HEK293 (cell line): ENCODE measurements around the gene ZNF829.

Experiments used
- ZBTB20 ChIP-seq: fragments of 450-650 bp; formaldehyde crosslinking; IDR thresholded peaks from 2 replicates; pipeline ENCODE4 v1.5.1; 2016; ENCODE audit warnings: missing biosample characterization, missing genetic modification characterization
- ZBTB8A ChIP-seq: fragments of 450-650 bp; formaldehyde crosslinking; IDR thresholded peaks from 2 replicates; pipeline ENCODE4 v1.5.1; 2016; ENCODE audit warnings: missing biosample characterization, missing genetic modification characterization
- ZEB2 ChIP-seq: fragments of 450-650 bp; formaldehyde crosslinking; IDR thresholded peaks from 2 replicates; pipeline ENCODE4 v1.5.1; 2016; ENCODE audit warnings: missing biosample characterization, missing genetic modification characterization
- ZNF10 ChIP-seq: fragments of 450-650 bp; formaldehyde crosslinking; IDR thresholded peaks from 2 replicates; pipeline ENCODE4 v1.5.1; 2017; ENCODE audit warnings: missing biosample characterization, missing genetic modification characterization
- ZNF132 ChIP-seq: fragments of 450-650 bp; formaldehyde crosslinking; IDR thresholded peaks from 2 replicates; pipeline ENCODE4 v1.5.1; 2017; ENCODE audit warnings: missing biosample characterization, missing genetic modification characterization, borderline replicate concordance
- ZNF155 ChIP-seq: fragments of 450-650 bp; formaldehyde crosslinking; IDR thresholded peaks from 2 replicates; pipeline ENCODE4 v1.5.1; 2016; ENCODE audit warnings: missing biosample characterization, missing genetic modification characterization
- ZNF391 ChIP-seq: fragments of 450-650 bp; formaldehyde crosslinking; IDR thresholded peaks from 2 replicates; pipeline ENCODE4 v1.5.1; 2016; ENCODE audit warnings: low read depth, missing biosample characterization, missing genetic modification characterization, borderline replicate concordance
- ZNF510 ChIP-seq: fragments of 450-650 bp; formaldehyde crosslinking; IDR thresholded peaks from 2 replicates; pipeline ENCODE4 v1.5.1; 2018; ENCODE audit warnings: mild to moderate bottlenecking, missing genetic modification characterization, missing biosample characterization; ENCODE audit not compliant: insufficient replicate concordance
- ZNF544 ChIP-seq: fragments of 450-650 bp; formaldehyde crosslinking; IDR thresholded peaks from 2 replicates; pipeline ENCODE4 v1.5.0; 2017; ENCODE audit warnings: missing biosample characterization, missing genetic modification characterization
- ZNF596 ChIP-seq: fragments of 450-650 bp; IDR thresholded peaks from 2 replicates; pipeline ENCODE4 v1.5.0; 2018; ENCODE audit warnings: missing biosample characterization, mild to moderate bottlenecking, missing genetic modification characterization, moderate library complexity
- ZNF660 ChIP-seq: fragments of 450-650 bp; IDR thresholded peaks from 2 replicates; pipeline ENCODE4 v1.5.1; 2018; ENCODE audit warnings: missing biosample characterization, mild to moderate bottlenecking, missing genetic modification characterization
- ZNF677 ChIP-seq: fragments of 450-650 bp; IDR thresholded peaks from 2 replicates; pipeline ENCODE4 v1.5.0; 2018; ENCODE audit warnings: missing biosample characterization, mild to moderate bottlenecking, missing genetic modification characterization, moderate library complexity
- TF ChIP-seq, protein P1 (sequence below): fragments of 450-650 bp; formaldehyde crosslinking; IDR thresholded peaks from 2 replicates; pipeline ENCODE4 v1.5.1; 2016; ENCODE audit warnings: missing biosample characterization, missing genetic modification characterization
- TF ChIP-seq, protein P2 (sequence below): fragments of 450-650 bp; formaldehyde crosslinking; IDR thresholded peaks from 2 replicates; pipeline ENCODE4 v1.5.1; 2016; ENCODE audit warnings: missing biosample characterization, missing genetic modification characterization
- TF ChIP-seq, protein P3 (sequence below): fragments of 450-650 bp; formaldehyde crosslinking; IDR thresholded peaks from 2 replicates; pipeline ENCODE4 v1.5.1; 2016; ENCODE audit warnings: missing biosample characterization, missing genetic modification characterization, low read depth
- TF ChIP-seq, protein P4 (sequence below): fragments of 450-650 bp; formaldehyde crosslinking; IDR thresholded peaks from 2 replicates; pipeline ENCODE4 v1.5.1; 2016; ENCODE audit warnings: missing biosample characterization, missing genetic modification characterization, low read depth
- TF ChIP-seq, protein P5 (sequence below): fragments of 450-650 bp; formaldehyde crosslinking; IDR thresholded peaks from 2 replicates; pipeline ENCODE4 v1.5.0; 2017; ENCODE audit warnings: missing biosample characterization, missing genetic modification characterization, borderline replicate concordance
- TF ChIP-seq, protein P6 (sequence below): fragments of 450-650 bp; formaldehyde crosslinking; IDR thresholded peaks from 2 replicates; pipeline ENCODE4 v1.5.1; 2016; ENCODE audit warnings: missing biosample characterization, missing genetic modification characterization
- TF ChIP-seq, protein P7 (sequence below): fragments of 450-650 bp; formaldehyde crosslinking; IDR thresholded peaks from 2 replicates; pipeline ENCODE4 v1.5.1; 2016; ENCODE audit warnings: missing biosample characterization, missing genetic modification characterization
- TF ChIP-seq, protein P8 (sequence below): fragments of 450-650 bp; formaldehyde crosslinking; IDR thresholded peaks from 2 replicates; pipeline ENCODE4 v1.5.1; 2016; ENCODE audit warnings: missing biosample characterization, missing genetic modification characterization

The ZNF829 gene

DNA sequence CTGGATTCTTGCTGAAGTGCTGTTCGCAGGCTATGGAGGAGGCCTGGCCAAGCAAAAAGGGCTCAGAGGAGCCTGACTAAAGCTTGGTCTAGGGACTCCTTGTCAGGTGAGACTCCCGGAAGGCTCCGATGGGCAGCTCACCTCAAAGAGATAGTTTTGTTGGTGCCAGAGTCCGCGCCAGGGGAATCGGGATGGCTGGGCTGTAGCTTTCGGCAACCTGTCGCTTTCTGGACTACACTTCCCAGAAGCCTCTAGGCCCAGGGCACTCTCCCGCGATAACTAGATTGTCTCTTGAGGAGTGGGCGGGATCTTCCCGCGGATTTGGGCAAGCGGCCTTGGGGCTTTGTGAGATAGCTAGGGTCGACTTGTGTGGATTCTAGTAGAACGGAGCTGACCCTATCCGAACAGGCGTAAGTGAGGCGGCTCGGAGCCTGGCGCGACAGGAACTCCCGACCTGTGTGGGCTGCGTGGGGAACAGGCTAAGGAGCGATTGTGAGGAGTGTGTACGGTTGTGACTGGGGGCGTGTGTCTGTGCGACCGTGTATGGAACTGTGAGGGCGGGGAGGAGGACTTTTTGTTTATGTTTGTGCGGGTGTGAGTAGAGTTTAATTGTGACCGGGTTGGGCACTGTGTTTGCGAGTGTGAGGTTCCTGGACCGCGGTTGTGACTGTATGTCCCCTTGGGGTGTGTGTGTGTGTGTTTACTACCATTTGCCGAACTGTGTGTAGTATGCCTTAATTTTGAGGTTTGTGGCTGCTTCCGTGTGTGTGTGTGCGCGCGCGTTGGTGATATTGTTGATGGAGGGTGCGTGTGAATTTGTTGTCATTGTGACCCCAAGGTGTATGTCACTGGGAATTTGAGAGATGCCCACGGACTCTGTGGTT, 65.3 kb downstream of the ZNF829 start, which contains the start of gene ZNF345 (continued):
- TF ChIP-seq, protein P1, sequence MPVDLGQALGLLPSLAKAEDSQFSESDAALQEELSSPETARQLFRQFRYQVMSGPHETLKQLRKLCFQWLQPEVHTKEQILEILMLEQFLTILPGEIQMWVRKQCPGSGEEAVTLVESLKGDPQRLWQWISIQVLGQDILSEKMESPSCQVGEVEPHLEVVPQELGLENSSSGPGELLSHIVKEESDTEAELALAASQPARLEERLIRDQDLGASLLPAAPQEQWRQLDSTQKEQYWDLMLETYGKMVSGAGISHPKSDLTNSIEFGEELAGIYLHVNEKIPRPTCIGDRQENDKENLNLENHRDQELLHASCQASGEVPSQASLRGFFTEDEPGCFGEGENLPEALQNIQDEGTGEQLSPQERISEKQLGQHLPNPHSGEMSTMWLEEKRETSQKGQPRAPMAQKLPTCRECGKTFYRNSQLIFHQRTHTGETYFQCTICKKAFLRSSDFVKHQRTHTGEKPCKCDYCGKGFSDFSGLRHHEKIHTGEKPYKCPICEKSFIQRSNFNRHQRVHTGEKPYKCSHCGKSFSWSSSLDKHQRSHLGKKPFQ (tag by site-specific recombination): peak; percentile 94
- no peak for TF ChIP-seq ZEB2 (tag by site-specific recombination)
- no peak for TF ChIP-seq ZNF544
- TF ChIP-seq ZNF10 (tag by site-specific recombination): no peak
- TF ChIP-seq, protein P2, sequence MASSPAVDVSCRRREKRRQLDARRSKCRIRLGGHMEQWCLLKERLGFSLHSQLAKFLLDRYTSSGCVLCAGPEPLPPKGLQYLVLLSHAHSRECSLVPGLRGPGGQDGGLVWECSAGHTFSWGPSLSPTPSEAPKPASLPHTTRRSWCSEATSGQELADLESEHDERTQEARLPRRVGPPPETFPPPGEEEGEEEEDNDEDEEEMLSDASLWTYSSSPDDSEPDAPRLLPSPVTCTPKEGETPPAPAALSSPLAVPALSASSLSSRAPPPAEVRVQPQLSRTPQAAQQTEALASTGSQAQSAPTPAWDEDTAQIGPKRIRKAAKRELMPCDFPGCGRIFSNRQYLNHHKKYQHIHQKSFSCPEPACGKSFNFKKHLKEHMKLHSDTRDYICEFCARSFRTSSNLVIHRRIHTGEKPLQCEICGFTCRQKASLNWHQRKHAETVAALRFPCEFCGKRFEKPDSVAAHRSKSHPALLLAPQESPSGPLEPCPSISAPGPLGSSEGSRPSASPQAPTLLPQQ (tag by site-specific recombination): peak; percentile 83
- TF ChIP-seq, protein P3, sequence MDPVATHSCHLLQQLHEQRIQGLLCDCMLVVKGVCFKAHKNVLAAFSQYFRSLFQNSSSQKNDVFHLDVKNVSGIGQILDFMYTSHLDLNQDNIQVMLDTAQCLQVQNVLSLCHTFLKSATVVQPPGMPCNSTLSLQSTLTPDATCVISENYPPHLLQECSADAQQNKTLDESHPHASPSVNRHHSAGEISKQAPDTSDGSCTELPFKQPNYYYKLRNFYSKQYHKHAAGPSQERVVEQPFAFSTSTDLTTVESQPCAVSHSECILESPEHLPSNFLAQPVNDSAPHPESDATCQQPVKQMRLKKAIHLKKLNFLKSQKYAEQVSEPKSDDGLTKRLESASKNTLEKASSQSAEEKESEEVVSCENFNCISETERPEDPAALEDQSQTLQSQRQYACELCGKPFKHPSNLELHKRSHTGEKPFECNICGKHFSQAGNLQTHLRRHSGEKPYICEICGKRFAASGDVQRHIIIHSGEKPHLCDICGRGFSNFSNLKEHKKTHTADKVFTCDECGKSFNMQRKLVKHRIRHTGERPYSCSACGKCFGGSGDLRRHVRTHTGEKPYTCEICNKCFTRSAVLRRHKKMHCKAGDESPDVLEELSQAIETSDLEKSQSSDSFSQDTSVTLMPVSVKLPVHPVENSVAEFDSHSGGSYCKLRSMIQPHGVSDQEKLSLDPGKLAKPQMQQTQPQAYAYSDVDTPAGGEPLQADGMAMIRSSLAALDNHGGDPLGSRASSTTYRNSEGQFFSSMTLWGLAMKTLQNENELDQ (tag by site-specific recombination): no peak; the same call in 1 of the 2 replicates
- peak; percentile 98 for TF ChIP-seq ZBTB20
- no peak for TF ChIP-seq ZNF677 (tag by site-specific recombination)
- TF ChIP-seq, protein P4, sequence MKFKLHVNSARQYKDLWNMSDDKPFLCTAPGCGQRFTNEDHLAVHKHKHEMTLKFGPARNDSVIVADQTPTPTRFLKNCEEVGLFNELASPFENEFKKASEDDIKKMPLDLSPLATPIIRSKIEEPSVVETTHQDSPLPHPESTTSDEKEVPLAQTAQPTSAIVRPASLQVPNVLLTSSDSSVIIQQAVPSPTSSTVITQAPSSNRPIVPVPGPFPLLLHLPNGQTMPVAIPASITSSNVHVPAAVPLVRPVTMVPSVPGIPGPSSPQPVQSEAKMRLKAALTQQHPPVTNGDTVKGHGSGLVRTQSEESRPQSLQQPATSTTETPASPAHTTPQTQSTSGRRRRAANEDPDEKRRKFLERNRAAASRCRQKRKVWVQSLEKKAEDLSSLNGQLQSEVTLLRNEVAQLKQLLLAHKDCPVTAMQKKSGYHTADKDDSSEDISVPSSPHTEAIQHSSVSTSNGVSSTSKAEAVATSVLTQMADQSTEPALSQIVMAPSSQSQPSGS (tag by site-specific recombination): no peak
- TF ChIP-seq, protein P5, sequence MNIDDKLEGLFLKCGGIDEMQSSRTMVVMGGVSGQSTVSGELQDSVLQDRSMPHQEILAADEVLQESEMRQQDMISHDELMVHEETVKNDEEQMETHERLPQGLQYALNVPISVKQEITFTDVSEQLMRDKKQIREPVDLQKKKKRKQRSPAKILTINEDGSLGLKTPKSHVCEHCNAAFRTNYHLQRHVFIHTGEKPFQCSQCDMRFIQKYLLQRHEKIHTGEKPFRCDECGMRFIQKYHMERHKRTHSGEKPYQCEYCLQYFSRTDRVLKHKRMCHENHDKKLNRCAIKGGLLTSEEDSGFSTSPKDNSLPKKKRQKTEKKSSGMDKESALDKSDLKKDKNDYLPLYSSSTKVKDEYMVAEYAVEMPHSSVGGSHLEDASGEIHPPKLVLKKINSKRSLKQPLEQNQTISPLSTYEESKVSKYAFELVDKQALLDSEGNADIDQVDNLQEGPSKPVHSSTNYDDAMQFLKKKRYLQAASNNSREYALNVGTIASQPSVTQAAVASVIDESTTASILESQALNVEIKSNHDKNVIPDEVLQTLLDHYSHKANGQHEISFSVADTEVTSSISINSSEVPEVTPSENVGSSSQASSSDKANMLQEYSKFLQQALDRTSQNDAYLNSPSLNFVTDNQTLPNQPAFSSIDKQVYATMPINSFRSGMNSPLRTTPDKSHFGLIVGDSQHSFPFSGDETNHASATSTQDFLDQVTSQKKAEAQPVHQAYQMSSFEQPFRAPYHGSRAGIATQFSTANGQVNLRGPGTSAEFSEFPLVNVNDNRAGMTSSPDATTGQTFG (tag by site-specific recombination): no peak
- TF ChIP-seq, protein P6, sequence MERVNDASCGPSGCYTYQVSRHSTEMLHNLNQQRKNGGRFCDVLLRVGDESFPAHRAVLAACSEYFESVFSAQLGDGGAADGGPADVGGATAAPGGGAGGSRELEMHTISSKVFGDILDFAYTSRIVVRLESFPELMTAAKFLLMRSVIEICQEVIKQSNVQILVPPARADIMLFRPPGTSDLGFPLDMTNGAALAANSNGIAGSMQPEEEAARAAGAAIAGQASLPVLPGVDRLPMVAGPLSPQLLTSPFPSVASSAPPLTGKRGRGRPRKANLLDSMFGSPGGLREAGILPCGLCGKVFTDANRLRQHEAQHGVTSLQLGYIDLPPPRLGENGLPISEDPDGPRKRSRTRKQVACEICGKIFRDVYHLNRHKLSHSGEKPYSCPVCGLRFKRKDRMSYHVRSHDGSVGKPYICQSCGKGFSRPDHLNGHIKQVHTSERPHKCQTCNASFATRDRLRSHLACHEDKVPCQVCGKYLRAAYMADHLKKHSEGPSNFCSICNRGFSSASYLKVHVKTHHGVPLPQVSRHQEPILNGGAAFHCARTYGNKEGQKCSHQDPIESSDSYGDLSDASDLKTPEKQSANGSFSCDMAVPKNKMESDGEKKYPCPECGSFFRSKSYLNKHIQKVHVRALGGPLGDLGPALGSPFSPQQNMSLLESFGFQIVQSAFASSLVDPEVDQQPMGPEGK: peak; percentile 91
- TF ChIP-seq ZNF155: 0 out of 2 replicates have a peak, but pooled peaks have one; percentile 18
- no peak for TF ChIP-seq ZNF510 (tag by site-specific recombination)
- TF ChIP-seq, protein P7, sequence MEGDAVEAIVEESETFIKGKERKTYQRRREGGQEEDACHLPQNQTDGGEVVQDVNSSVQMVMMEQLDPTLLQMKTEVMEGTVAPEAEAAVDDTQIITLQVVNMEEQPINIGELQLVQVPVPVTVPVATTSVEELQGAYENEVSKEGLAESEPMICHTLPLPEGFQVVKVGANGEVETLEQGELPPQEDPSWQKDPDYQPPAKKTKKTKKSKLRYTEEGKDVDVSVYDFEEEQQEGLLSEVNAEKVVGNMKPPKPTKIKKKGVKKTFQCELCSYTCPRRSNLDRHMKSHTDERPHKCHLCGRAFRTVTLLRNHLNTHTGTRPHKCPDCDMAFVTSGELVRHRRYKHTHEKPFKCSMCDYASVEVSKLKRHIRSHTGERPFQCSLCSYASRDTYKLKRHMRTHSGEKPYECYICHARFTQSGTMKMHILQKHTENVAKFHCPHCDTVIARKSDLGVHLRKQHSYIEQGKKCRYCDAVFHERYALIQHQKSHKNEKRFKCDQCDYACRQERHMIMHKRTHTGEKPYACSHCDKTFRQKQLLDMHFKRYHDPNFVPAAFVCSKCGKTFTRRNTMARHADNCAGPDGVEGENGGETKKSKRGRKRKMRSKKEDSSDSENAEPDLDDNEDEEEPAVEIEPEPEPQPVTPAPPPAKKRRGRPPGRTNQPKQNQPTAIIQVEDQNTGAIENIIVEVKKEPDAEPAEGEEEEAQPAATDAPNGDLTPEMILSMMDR (tag by site-specific recombination): peak; percentile 55; the same call in 1 of the 2 replicates
- TF ChIP-seq ZNF132: no peak
- no peak; the same call in 1 of the 2 replicates for TF ChIP-seq ZNF660
- TF ChIP-seq ZBTB8A (tag by site-specific recombination): 0 out of 2 replicates have a peak, but pooled peaks have one; percentile 12
- TF ChIP-seq ZNF596: no peak
- TF ChIP-seq, protein P8, sequence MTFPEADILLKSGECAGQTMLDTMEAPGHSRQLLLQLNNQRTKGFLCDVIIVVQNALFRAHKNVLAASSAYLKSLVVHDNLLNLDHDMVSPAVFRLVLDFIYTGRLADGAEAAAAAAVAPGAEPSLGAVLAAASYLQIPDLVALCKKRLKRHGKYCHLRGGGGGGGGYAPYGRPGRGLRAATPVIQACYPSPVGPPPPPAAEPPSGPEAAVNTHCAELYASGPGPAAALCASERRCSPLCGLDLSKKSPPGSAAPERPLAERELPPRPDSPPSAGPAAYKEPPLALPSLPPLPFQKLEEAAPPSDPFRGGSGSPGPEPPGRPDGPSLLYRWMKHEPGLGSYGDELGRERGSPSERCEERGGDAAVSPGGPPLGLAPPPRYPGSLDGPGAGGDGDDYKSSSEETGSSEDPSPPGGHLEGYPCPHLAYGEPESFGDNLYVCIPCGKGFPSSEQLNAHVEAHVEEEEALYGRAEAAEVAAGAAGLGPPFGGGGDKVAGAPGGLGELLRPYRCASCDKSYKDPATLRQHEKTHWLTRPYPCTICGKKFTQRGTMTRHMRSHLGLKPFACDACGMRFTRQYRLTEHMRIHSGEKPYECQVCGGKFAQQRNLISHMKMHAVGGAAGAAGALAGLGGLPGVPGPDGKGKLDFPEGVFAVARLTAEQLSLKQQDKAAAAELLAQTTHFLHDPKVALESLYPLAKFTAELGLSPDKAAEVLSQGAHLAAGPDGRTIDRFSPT (tag by site-specific recombination): no peak
- TF ChIP-seq ZNF391: peak; percentile 95
